H1 (cell line): ENCODE measurements around the gene DPEP2NB. TPM values are rescaled to one million over a fixed set of nuclear protein-coding genes. Genes with fewer than 3 reads are reported as not detected.

Source experiments
- CTCF ChIA-PET: fragments of 300-600 bp; sonication (Branson Sonifier 250); formaldehyde crosslinking; loops from one replicate; lab custom pipeline; 2021; ENCODE audit not compliant: partially characterized antibody; lab: Charles Lee
- POLR2A ChIA-PET: fragments of 300-600 bp; sonication (Branson Sonifier 250); formaldehyde crosslinking; loops from one replicate; lab custom pipeline; 2021; ENCODE audit warnings: inconsistent platforms; ENCODE audit not compliant: partially characterized antibody; lab: Charles Lee
- DNase-seq, 2 experiments: peaks; one replicate each; pipeline versions ENCODE4 v3.0.0 to v3.0.0-alpha.2; 2010 to 2022; ENCODE audit warnings: low spot score in 2 of 2, low read depth in 1 of 2, mixed read lengths in 1 of 2
- FAIRE-seq: peaks from 2 replicates; lab custom pipeline; 2011; peaks lifted over from hg19 to GRCh38; lab: Jason Lieb, UNC
- H2AFZ ChIP-seq: 2 replicates; pipeline ENCODE4 v1.8.1; 2012; ENCODE audit warnings: low read length, inconsistent platforms
- H2AK5ac ChIP-seq: 2 replicates; pipeline ENCODE4 v1.6.1; 2013; ENCODE audit warnings: low read depth, low read length
- H2BK120ac ChIP-seq: replicated peaks from 2 replicates; pipeline ENCODE3; 2013; ENCODE audit warnings: low read depth, low read length, inconsistent platforms
- H2BK12ac ChIP-seq: 2 replicates; pipeline ENCODE4 v1.6.1; 2013; ENCODE audit warnings: low read depth, low read length
- H2BK15ac ChIP-seq: 2 replicates; pipeline ENCODE4 v1.6.1; 2013; ENCODE audit warnings: low read length
- H2BK20ac ChIP-seq: 2 replicates; pipeline ENCODE4 v1.6.1; 2013; ENCODE audit warnings: low read length
- H2BK5ac ChIP-seq: 2 replicates; pipeline ENCODE4 v1.6.1; 2013; ENCODE audit warnings: low read depth, low read length
- H3K14ac ChIP-seq: 2 replicates; pipeline ENCODE4 v1.6.1; 2013; ENCODE audit warnings: inconsistent platforms; ENCODE audit not compliant: insufficient read length
- H3K18ac ChIP-seq: 2 replicates; pipeline ENCODE4 v1.6.1; 2013; ENCODE audit warnings: low read length; ENCODE audit errors: extremely low read depth
- H3K23ac ChIP-seq: 2 replicates; pipeline ENCODE4 v1.6.1; 2013; ENCODE audit warnings: inconsistent platforms; ENCODE audit not compliant: insufficient read length
- H3K23me2 ChIP-seq: 2 replicates; pipeline ENCODE4 v1.6.1; 2013; ENCODE audit warnings: low read depth, low read length
- H3K27ac ChIP-seq: 2 replicates; pipeline ENCODE4 v1.6.1; 2011; ENCODE audit warnings: low read depth, low read length, inconsistent platforms
- H3K27me3 ChIP-seq, 4 experiments: replicated peaks in 1 of 4; 1 replicate in 1 of 4; 2 replicates in 3 of 4; pipeline versions ENCODE4 v1.6.1 to v1.8.1; 2011 to 2013; ENCODE audit warnings: low read length in 3 of 4, mild to moderate bottlenecking in 3 of 4, inconsistent platforms in 2 of 4, mixed read lengths in 2 of 4, moderate library complexity in 1 of 4; ENCODE audit not compliant: control insufficient read depth in 3 of 4, insufficient read depth in 3 of 4; ENCODE audit errors: extremely low read depth in 1 of 4
- H3K36me3 ChIP-seq, 4 experiments: 2 replicates each; pipeline versions ENCODE4 v1.6.1 to v1.8.1; 2011 to 2013; ENCODE audit warnings: mild to moderate bottlenecking in 4 of 4, low read length in 3 of 4, moderate library complexity in 2 of 4, control low read depth in 1 of 4, inconsistent platforms in 1 of 4; ENCODE audit not compliant: insufficient read depth in 4 of 4, control insufficient read depth in 2 of 4
- H3K4ac ChIP-seq: replicated peaks from 2 replicates; pipeline ENCODE3; 2013; ENCODE audit warnings: low read length, low read depth, mixed read lengths, inconsistent platforms; ENCODE audit not compliant: insufficient read length
- H3K4me1 ChIP-seq, 4 experiments: replicated peaks in 1 of 4; 1 replicate in 1 of 4; 2 replicates in 3 of 4; pipeline versions ENCODE4 v1.6.1 to v1.8.1; 2011 to 2013; ENCODE audit warnings: low read length in 3 of 4, inconsistent platforms in 2 of 4, mixed read lengths in 1 of 4; ENCODE audit not compliant: insufficient read depth in 4 of 4, control insufficient read depth in 3 of 4
- H3K4me2 ChIP-seq, 2 experiments: 2 replicates each; pipeline versions ENCODE4 v1.6.1 to v1.8.1; 2011 to 2013; ENCODE audit warnings: low read depth in 2 of 2, low read length in 2 of 2, control low read depth in 1 of 2, inconsistent platforms in 1 of 2, mild to moderate bottlenecking in 1 of 2; ENCODE audit not compliant: insufficient read depth in 1 of 2
- H3K4me3 ChIP-seq, 4 experiments: fragments of 200-600, 300-600 bp in 1 of 4; sonication (generic), shearing (Covaris generic), sonication (Bioruptor Twin) in 1 of 4; 2 replicates each; pipeline versions ENCODE4 v1.5.1 to v1.8.1; 2011 to 2016; ENCODE audit warnings: low read length in 4 of 4, low read depth in 3 of 4, control low read depth in 2 of 4, inconsistent platforms in 2 of 4, mild to moderate bottlenecking in 2 of 4, mixed read lengths in 1 of 4, moderate library complexity in 1 of 4; ENCODE audit not compliant: insufficient read depth in 2 of 4; ENCODE audit errors: extremely low read depth in 1 of 4
- H3K56ac ChIP-seq: replicated peaks from 2 replicates; pipeline ENCODE3; 2013; ENCODE audit warnings: low read depth, mild to moderate bottlenecking, mixed read lengths, low read length, inconsistent platforms; ENCODE audit not compliant: insufficient read length
- H3K79me1 ChIP-seq: 2 replicates; pipeline ENCODE4 v1.6.1; 2013; ENCODE audit warnings: low read depth, low read length, control low read depth
- H3K79me2 ChIP-seq, 2 experiments: 2 replicates each; pipeline versions ENCODE4 v1.6.1 to v1.8.1; 2012 to 2013; ENCODE audit warnings: low read length in 2 of 2, mild to moderate bottlenecking in 2 of 2, inconsistent platforms in 1 of 2; ENCODE audit not compliant: insufficient read depth in 2 of 2, control insufficient read depth in 1 of 2
- H3K9ac ChIP-seq, 4 experiments: replicated peaks in 1 of 4; 1 replicate in 1 of 4; 2 replicates in 3 of 4; pipeline versions ENCODE4 v1.6.1 to v1.8.1; 2011 to 2013; ENCODE audit warnings: low read depth in 3 of 4, low read length in 3 of 4, control low read depth in 2 of 4, mild to moderate bottlenecking in 2 of 4, moderate library complexity in 2 of 4, inconsistent platforms in 1 of 4; ENCODE audit errors: extremely low read depth in 1 of 4
- H3K9me3 ChIP-seq, 2 experiments: 2 replicates each; pipeline versions ENCODE4 v1.6.1 to v1.8.1; 2012 to 2013; ENCODE audit warnings: mild to moderate bottlenecking in 2 of 2, moderate library complexity in 2 of 2, control low read depth in 1 of 2, inconsistent platforms in 1 of 2, low read depth in 1 of 2, low read length in 1 of 2, mixed read lengths in 1 of 2; ENCODE audit not compliant: insufficient read depth in 2 of 2
- H4K20me1 ChIP-seq, 2 experiments: replicated peaks in 1 of 2; 2 replicates each; pipeline versions ENCODE3 to v1.8.1; 2011 to 2013; ENCODE audit warnings: inconsistent platforms in 2 of 2, low read length in 2 of 2, mild to moderate bottlenecking in 1 of 2; ENCODE audit not compliant: insufficient read depth in 2 of 2, control insufficient read depth in 1 of 2
- H4K5ac ChIP-seq: 2 replicates; pipeline ENCODE4 v1.6.1; 2013; ENCODE audit warnings: low read length, low read depth, mixed read lengths, inconsistent platforms; ENCODE audit not compliant: insufficient read length
- H4K8ac ChIP-seq: 2 replicates; pipeline ENCODE4 v1.8.0; 2013; ENCODE audit warnings: mild to moderate bottlenecking, moderate library complexity, low read length, inconsistent platforms; ENCODE audit not compliant: insufficient read depth; ENCODE audit errors: extremely low read depth
- H4K91ac ChIP-seq: replicated peaks from 2 replicates; pipeline ENCODE3; 2013; ENCODE audit warnings: low read length, mixed read lengths, inconsistent platforms; ENCODE audit not compliant: insufficient read length
- ASH2L ChIP-seq: fragments of 200-600, 300-600 bp; sonication (generic); IDR thresholded peaks from one replicate; pipeline ENCODE4 v1.7.1; 2017; ENCODE audit warnings: low read length
- YY1 ChIP-seq: IDR thresholded peaks from 2 replicates; pipeline ENCODE4 v1.6.1; 2011; ENCODE audit warnings: low read depth, mild to moderate bottlenecking, low read length
- WGBS, 2 experiments: shearing (Covaris generic) in 1 of 2; methylation state at CpG; one replicate each; pipeline versions ENCODE4 v1.1.6 to v1.1.7; 2013 to 2015; ENCODE audit warnings: low lambda C conversion rate in 2 of 2, mixed read lengths in 2 of 2, inconsistent platforms in 1 of 2, low coverage in 1 of 2, missing lambda C conversion rate in 1 of 2; ENCODE audit not compliant: insufficient replicate concordance in 2 of 2, insufficient coverage in 1 of 2, insufficient read length in 1 of 2; ENCODE audit errors: extremely low coverage in 1 of 2, missing lambda C conversion rate in 1 of 2; 5-methylcytosine and 5-hydroxymethylcytosine counted together
- polyA plus RNA-seq, 7 experiments: library from polyadenylated mRNA; depleted of rRNA in 3 of 7; stranded (reverse) in 5 of 7; unstranded in 2 of 7; fragments of >200 nt in 5 of 7; fragments of 200-250 nt in 2 of 7; gene quantifications; 1 replicate in 5 of 7; 2 replicates in 1 of 7; 4 replicates in 1 of 7; pipeline versions ENCODE4 v1.2.1 to v1.2.3, GENCODE V29; 2011 to 2013; ENCODE audit warnings: missing spikeins in 2 of 7, mixed read lengths in 2 of 7
- total RNA-seq: library from RNA; stranded (reverse); fragmentation: NEBNext Ultra II Directional; extraction: Animal tissue kit (Norgen Biotek cat#: 25700); gene quantifications from 2 replicates; pipeline ENCODE4 v1.2.1, GENCODE V29; 2021

Gene DPEP2NB
- total and polyA plus RNA-seq, 2 of the 8 experiments (the other 6 are each of a cell fraction or from before 2014, with no cell fraction given), result not detected

DNA sequence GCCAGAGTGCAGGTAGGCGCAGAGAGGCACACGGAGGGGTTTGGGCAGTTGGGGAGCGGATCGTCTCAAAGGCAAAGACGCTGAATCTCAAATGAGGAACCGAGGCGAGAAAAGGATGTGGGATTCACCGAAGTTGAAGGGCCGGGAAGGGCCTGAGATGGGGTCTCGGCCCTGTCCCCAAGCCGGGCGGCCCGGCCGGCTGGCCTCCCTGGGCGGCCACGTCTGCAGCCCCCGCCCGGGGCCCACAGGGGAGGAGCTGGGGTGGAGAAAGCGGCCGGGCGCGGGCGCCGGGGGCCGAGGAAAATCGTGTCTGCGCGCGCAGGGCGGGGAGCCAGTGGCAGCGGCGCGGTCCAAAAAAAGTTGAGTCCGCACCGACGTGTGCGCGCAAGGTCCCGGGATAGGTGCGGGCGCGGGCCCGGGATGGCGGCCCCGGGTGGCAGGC lies 47.7 kb downstream of the DPEP2NB start:
- FAIRE-seq (no peak), DNase-seq (peak in 1 of 2 experiments; percentile 60)
- 0 out of 2 replicates have a peak overlapping the region, but pooled peaks have one; percentile 60 for H2BK5ac ChIP-seq
- peaks cover 7% of the 10 kb centered on the region; the same call in 1 of the 2 replicates for H3K23me2 ChIP-seq
- no peaks in the 10 kb centered on the region for H3K27me3 ChIP-seq
- WGBS, 2 experiments, result 1% methylated on average over 41 of the region's 45 CpGs; no CpG with 5 or more reads in 1 of the 2 experiments
- no peak overlapping the region for H3K27ac ChIP-seq
- H2AK5ac ChIP-seq, result no peak overlapping the region
- no peak overlapping the region for H4K91ac ChIP-seq
- H2AFZ ChIP-seq, result no peak overlapping the region; the same call in 1 of the 2 replicates
- H2BK15ac ChIP-seq, result 0 out of 2 replicates have a peak overlapping the region, but pooled peaks have one; percentile 12
- peaks cover 0 to 4% of the 10 kb centered on the region in 2 experiments; a peak in 2 of 4 replicates for H3K79me2 ChIP-seq
- CTCF ChIA-PET, result interaction anchor here (1.1 to 10.9 kb wide), 2 partner anchors 23 to 109 kb away, joined by 3 to 90 read pairs; partner anchors contain the start of gene LCAT
- H3K4me3 ChIP-seq, result peak overlapping the region; percentile 48 to 67 (median 64)
- no peak overlapping the region for H4K5ac ChIP-seq
- peaks cover 0 to 19% of the 10 kb centered on the region in 2 experiments for H4K20me1 ChIP-seq
- peak overlapping the region; percentile 75 to 77 for H3K4me2 ChIP-seq
- no peak overlapping the region for H3K56ac ChIP-seq
- no peak overlapping the region for H3K23ac ChIP-seq
- H3K18ac ChIP-seq, result peak overlapping the region; percentile 32; the same call in 1 of the 2 replicates
- H4K8ac ChIP-seq, result peak overlapping the region; percentile 84; the same call in 1 of the 2 replicates
- no peak overlapping the region for H3K14ac ChIP-seq
- H2BK20ac ChIP-seq, result no peak overlapping the region
- H2BK120ac ChIP-seq, result no peak overlapping the region
- POLR2A ChIA-PET, result interaction anchor here (0.6 to 2.8 kb wide), 4 partner anchors 14 to 78 kb away, joined by 3 to 8 read pairs (median 4); partner anchors contain the start of genes DDX28 and DUS2
- peaks cover 0 to 2% (median 0%) of the 10 kb centered on the region in 4 experiments; a peak in 1 of 8 replicates for H3K36me3 ChIP-seq
- H2BK12ac ChIP-seq, result 0 out of 2 replicates have a peak overlapping the region, but pooled peaks have one; percentile 70
- no peaks in the 10 kb centered on the region for H3K9me3 ChIP-seq
- H3K9ac ChIP-seq, result peak overlapping the region; percentile 2 to 68 (median 26); a peak in 4 of 7 replicates
- no peak for TF ChIP-seq YY1
- TF ChIP-seq ASH2L, result peak; percentile 57
- H3K79me1 ChIP-seq, result peaks cover 20% of the 10 kb centered on the region; the same call in 1 of the 2 replicates
- H3K4me1 ChIP-seq, result peaks cover 6 to 25% (median 19%) of the 10 kb centered on the region in 4 experiments
- no peak overlapping the region for H3K4ac ChIP-seq
